Colonic mucosa (tissue), 4 donors: Measurements from ENCODE around the gene RALGPS1. TPM values are rescaled to one million over a fixed set of nuclear protein-coding genes. Genes with fewer than 3 reads are reported as not detected.
A peak's percentile ranks its signal among the peaks of the same experiment; 100 is the strongest.

Source experiments
- DNase-seq: peaks from one replicate; pipeline ENCODE4 v3.0.0-alpha.2; 2020
- H3K27ac ChIP-seq: fragments of 200-600 bp; one replicate; pipeline ENCODE4 v1.8.0; 2021
- H3K27me3 ChIP-seq: fragments of 200-600 bp; one replicate; pipeline ENCODE4 v1.8.0; 2021
- H3K36me3 ChIP-seq: fragments of 200-600 bp; one replicate; pipeline ENCODE4 v1.8.0; 2021
- H3K4me1 ChIP-seq: fragments of 200-600 bp; one replicate; pipeline ENCODE4 v1.8.0; 2021; ENCODE audit warnings: mild to moderate bottlenecking
- H3K4me3 ChIP-seq: fragments of 200-600 bp; one replicate; pipeline ENCODE4 v1.8.0; 2021
- H3K9ac ChIP-seq, 2 donors: one replicate each; pipeline ENCODE4 v1.7.0; 2013; ENCODE audit warnings: control low read depth in 2 of 2, low read depth in 2 of 2, low read length in 2 of 2
- H3K9me3 ChIP-seq: fragments of 200-600 bp; one replicate; pipeline ENCODE4 v1.8.0; 2021
- intact Hi-C: fragments of 100-400 bp; cut with DNase I; formaldehyde crosslinking; loops from one replicate; pipeline ENCODE4 v1.14.1; 2022
- total RNA-seq, 2 donors: library from RNA; stranded (reverse); fragmentation: NEBNext Ultra II Directional in 1 of 2; extraction: Animal tissue kit (Norgen Biotek cat#: 25700) in 1 of 2; gene quantifications; one replicate each; pipeline ENCODE4 v1.2.1, GENCODE V29; 2021
- TF ChIP-seq, protein P1 (sequence below): fragments of 200-600 bp; IDR thresholded peaks from one replicate; pipeline ENCODE4 v1.8.0; 2022; ENCODE audit warnings: antibody characterized with exemption, mild to moderate bottlenecking
- donor health status: healthy.
- donor health status: DM: no; HTN: no; CAD: no.
- donor health status: DM: no; HTN: no; CAD: no.

The RALGPS1 gene
- total RNA-seq, 2 donors from 2014 or later = 22.6 to 27.2 TPM

DNA sequence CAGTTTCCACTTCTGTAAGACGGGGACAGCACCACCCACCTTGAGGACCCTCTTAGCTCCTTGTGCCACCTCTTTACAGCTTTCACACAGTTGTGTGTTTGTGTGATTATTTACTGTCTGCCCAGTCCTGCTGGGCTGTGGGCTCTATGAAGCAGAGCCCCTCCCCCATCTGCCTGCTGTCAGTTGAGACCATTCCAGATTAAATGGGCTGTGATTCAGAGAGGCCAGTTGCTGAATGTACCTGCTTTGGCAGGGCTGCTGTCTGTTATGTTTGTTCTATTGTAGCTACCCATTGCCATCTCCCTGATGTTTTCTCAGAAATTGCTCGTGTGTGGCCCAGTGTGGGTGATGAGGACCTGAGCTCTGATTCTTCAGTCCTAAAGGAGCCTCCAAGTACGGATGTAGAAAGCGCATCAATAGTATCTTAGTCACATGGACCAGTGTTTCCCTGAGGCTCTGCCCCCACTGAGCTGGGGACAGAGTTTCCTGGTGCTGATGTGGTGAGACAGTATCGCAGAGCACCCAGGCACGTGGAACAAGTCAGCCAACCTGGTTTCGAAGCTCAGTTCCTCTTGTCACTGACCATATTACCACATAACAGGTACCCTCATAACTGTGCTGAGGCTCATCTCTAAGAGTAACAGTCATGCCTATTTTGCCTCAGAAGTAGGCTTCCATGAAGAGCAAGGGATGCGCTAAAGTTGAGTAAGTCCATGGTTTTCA is 204.2 kb downstream of the RALGPS1 start:
- no peaks in the 10 kb centered on the region for H3K4me1 ChIP-seq
- no peak for DNase-seq
- H3K9ac ChIP-seq = no peak overlapping the region
- H3K9me3 ChIP-seq = no peaks in the 10 kb centered on the region
- TF ChIP-seq, protein P1, sequence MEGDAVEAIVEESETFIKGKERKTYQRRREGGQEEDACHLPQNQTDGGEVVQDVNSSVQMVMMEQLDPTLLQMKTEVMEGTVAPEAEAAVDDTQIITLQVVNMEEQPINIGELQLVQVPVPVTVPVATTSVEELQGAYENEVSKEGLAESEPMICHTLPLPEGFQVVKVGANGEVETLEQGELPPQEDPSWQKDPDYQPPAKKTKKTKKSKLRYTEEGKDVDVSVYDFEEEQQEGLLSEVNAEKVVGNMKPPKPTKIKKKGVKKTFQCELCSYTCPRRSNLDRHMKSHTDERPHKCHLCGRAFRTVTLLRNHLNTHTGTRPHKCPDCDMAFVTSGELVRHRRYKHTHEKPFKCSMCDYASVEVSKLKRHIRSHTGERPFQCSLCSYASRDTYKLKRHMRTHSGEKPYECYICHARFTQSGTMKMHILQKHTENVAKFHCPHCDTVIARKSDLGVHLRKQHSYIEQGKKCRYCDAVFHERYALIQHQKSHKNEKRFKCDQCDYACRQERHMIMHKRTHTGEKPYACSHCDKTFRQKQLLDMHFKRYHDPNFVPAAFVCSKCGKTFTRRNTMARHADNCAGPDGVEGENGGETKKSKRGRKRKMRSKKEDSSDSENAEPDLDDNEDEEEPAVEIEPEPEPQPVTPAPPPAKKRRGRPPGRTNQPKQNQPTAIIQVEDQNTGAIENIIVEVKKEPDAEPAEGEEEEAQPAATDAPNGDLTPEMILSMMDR = no peak
- no peaks in the 10 kb centered on the region for H3K36me3 ChIP-seq
- intact Hi-C loops = no loop called here
- H3K27me3 ChIP-seq = no peaks in the 10 kb centered on the region
- no peak overlapping the region for H3K4me3 ChIP-seq
- no peak overlapping the region for H3K27ac ChIP-seq

DNA sequence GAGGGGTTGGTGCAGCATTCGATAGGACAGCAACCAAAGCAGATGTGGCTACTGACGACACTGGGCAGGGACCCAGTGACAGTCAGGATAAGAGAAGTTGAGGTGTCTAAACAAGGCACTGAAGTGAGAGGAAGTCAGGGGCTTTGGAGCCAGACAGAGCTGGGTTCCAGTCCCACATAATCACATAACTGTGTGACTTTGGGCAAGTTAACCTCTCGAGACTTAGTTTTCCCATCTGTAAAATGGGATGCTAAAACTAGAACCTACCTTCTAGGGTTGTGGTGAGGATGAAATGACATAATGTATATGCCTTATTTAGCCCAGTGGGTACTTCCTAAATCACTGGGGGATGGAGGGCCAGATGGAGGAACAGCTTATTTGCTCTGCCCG is 204.7 kb downstream of the RALGPS1 start:
- Histone ChIP-seq H3K4me1 (no peaks in the 10 kb centered on the region), H3K9ac (no peak overlapping the region), H3K27me3 (no peaks in the 10 kb centered on the region), H3K27ac (no peak overlapping the region), H3K4me3 (no peak overlapping the region), H3K9me3 (no peaks in the 10 kb centered on the region), H3K36me3 (no peaks in the 10 kb centered on the region)
- TF ChIP-seq, protein P1 = no peak
- intact Hi-C loops = no loop called here
- no peak for DNase-seq

DNA sequence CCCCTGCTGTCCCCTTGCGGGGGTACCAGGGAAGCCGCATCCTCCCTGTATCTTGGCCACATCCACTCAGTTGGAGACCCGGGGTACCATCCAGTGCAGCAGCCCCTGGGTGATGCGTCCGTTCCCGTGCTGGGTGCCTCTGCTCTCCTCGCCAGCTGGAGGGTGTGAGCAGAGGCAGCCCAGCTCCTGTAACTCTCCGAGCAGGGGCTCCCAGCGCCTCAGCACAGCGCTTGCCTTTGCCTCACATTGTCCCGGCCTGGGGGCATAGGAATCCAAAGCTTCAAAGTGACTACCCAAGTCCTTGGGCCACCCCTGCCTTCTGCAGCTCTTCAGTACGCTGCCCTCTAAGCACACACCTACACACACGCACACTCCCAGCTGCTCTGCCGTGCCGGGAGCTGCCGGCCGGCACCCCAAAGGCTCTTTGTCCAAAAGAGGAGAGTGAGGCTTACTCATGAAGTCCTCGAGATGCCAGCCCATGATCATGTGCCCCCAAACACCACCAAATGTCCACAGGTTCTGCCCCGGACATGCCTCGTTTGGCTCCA is 207.1 kb downstream of the RALGPS1 start:
- intact Hi-C loops = no loop called here
- no peaks in the 10 kb centered on the region for H3K27me3 ChIP-seq
- H3K4me1 ChIP-seq = no peaks in the 10 kb centered on the region
- H3K27ac ChIP-seq = peak overlapping the region; percentile 74
- peak overlapping the region; percentile 40 for H3K4me3 ChIP-seq
- H3K36me3 ChIP-seq = no peaks in the 10 kb centered on the region
- TF ChIP-seq, protein P1 = no peak
- no peaks in the 10 kb centered on the region for H3K9me3 ChIP-seq
- peak overlapping the region; percentile 61 to 66 for H3K9ac ChIP-seq
- no peak for DNase-seq

DNA sequence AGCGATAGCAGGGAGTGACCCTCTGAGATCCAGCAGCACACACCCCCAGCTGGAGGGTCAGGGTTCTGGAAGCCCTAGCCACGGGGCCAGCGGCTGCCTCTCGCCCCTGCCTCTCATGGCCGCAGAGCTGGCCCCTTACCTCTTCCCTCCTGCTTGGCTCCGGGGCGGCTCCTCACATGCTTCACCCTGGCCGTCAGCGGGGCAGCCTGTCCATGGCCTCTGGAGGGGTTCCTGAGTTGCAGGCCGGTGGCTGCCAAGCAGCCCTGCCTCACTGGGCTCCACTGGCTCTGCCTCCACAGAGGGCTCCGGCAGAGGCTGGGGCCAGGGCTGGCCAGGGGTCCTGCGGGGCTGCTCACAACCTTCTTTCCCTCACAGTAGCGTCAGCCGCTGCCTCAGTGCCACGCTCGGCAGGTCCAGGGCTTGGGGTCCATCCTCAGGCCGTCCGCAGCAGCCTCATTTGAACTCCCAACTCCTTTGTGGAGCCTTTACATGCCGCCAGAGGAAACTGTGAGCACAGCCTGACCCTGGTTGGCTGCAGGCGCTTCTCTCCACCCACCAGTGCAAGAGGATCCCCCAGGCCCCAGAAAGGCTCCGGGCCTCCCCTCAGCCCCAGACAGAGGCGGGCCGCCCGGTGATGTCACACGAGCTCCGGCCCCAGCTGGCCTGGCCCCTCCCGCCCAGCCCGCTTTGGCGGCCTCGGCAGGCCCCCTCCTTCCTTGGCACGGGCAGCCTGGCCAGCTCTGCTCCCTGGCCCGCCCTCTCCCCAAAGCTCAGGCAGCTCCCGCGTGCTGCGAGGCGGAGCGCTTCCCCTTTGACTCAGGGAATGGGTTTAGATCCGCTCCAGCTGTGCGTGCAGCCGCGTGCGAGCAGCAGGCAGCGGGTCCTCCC is 207.8 kb downstream of the RALGPS1 start, which contains the start of gene ANGPTL2:
TSS of gene ANGPTL2 (minus strand) at position 460 of the 888 bp plus-strand sequence. CDS start 13,904 bp downstream, outside the sequence.
- H3K4me1 ChIP-seq = no peaks in the 10 kb centered on the region
- peak within 1 kb of the TSS; percentile 74 for H3K27ac ChIP-seq
- DNase-seq = peak; percentile 69
- TF ChIP-seq, protein P1 = no peak
- no peaks in the 10 kb centered on the region for H3K36me3 ChIP-seq
- peak within 1 kb of the TSS; percentile 40 for H3K4me3 ChIP-seq
- H3K27me3 ChIP-seq = no peaks in the 10 kb centered on the region
- intact Hi-C loops = no loop called here
- no peaks in the 10 kb centered on the region for H3K9me3 ChIP-seq
- H3K9ac ChIP-seq = peak within 1 kb of the TSS; percentile 61 to 66

DNA sequence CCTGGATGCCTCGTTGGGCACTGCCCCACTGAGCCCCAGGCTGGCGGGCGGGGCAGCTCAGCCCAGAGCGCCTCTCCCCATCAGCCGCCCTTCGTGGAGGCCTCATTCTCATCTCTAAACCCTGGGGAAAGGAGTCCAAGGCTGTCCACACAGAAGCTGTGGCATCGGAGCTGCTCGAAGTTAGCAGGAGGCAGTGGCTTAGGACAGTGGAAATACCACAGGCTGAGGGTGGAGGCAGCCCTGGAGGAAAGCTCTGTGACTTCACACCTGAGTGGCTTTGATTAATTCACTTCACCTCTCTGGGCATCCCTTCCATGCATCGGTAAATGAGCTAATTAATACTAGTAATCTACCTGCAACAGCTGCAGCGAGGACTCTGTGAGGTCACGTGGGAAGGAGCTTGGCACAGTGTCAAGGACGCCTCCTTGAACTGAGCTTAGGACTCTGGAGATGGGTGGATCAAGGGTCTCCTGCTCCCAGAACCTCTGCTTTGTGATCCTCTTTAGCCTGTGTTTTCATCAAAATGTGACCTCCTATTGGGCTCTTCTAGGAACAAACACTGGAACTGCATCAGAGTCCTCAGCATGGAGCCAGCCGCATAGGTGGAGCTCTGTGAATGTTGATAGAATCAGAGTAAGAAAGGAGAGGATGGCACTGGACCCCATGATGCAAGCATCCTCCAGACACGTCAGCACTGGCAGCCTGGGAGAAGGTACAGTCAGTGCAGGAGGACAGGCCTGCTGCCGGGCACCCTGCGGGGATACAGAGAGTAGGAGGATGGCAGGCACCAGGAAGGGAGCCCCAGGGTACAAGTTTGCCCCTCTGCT is 208.7 kb downstream of the RALGPS1 start:
- no peak for DNase-seq
- Histone ChIP-seq H3K36me3 (no peaks in the 10 kb centered on the region), H3K9me3 (no peaks in the 10 kb centered on the region), H3K27me3 (no peaks in the 10 kb centered on the region), H3K4me1 (no peaks in the 10 kb centered on the region), H3K4me3 (no peak overlapping the region), H3K27ac (peak overlapping the region; percentile 74), H3K9ac (no peak overlapping the region)
- TF ChIP-seq, protein P1 = no peak
- intact Hi-C loops = no loop called here
